ENCODE results near the gene ZNF385D. TPM values are rescaled to one million over a fixed set of nuclear protein-coding genes. Genes with fewer than 3 reads are reported as not detected.

ZNF385D gene
- total RNA-seq, 1 experiment from 2014 or later = not detected

DNA sequence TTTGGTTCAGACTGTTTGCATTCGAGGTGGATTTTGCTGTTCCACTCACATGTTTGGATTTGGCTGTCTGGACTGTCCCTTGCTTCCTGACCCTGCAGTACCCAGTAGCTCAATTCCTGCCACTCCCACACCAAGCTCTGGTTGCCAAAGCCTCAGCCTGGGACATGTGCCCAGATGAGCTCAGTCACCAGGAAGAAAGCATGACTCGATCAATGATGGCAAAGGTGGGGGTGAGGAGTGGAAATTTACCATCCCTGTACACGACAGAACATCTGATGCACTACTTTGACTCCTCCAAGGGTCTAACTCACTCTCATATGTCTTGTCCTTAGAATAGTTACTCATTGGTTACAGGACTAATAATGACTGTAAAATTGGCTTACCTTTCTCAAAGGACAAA is 45.2 kb downstream of the ZNF385D start:
- no peaks in the 10 kb centered on the region for H4K20me1 ChIP-seq (ENCODE audit: insufficient read depth)
- H3K27ac ChIP-seq (ENCODE audit: low read depth, low read length) = no peak overlapping the region
- peaks cover 6 to 13% of the 10 kb centered on the region in 2 experiments; a peak in 2 of 4 replicates for H3K9me3 ChIP-seq (ENCODE audit: control insufficient read depth in 1 of 2, insufficient read depth in 1 of 2, low read depth in 1 of 2, low read length in 2 of 2)
- RAD21 ChIA-PET (ENCODE audit: low non-redundant PET in 1 of 2, low total read pairs in 2 of 2, uncharacterized antibody in 2 of 2, unreplicated experiment in 2 of 2) = no interaction called here
- no peak overlapping the region for H3K9ac ChIP-seq (ENCODE audit: low read length)
- intact Hi-C loops (cut with micrococcal nuclease) = no loop called here
- no TSS peak for BruUV-seq (replicated peaks)
- H3K27me3 ChIP-seq (ENCODE audit: insufficient read depth, low read length) = no peaks in the 10 kb centered on the region
- no peak overlapping the region for H3K4me3 ChIP-seq (replicated peaks in 1 of 2; ENCODE audit: low read depth in 1 of 2, low read length in 2 of 2)
- no peaks in the 10 kb centered on the region for H3K79me2 ChIP-seq (ENCODE audit: insufficient read depth, low read length)
- H2AFZ ChIP-seq (ENCODE audit: low read depth, low read length, poor library complexity, severe bottlenecking) = no peak overlapping the region
- CTCF ChIA-PET = no interaction called here
- DNase-seq (ENCODE audit: low read depth, low spot score) = no peak
- POLR2A ChIA-PET = no interaction called here
- H3K9me2 ChIP-seq (ENCODE audit: insufficient read depth) = no peaks in the 10 kb centered on the region
- TF ChIP-seq CBX3 (IDR thresholded peaks at IDR 0.05; ENCODE audit: low read depth) (no peak), FOSL1 (IDR thresholded peaks at IDR 0.05; ENCODE audit: low read depth) (no peak), EZH2 (IDR thresholded peaks at IDR 0.05) (no peak), POLR2AphosphoS5 (IDR thresholded peaks at IDR 0.05; ENCODE audit: low read depth, low read length) (no peak), EGR1 (IDR thresholded peaks at IDR 0.05; ENCODE audit: low read depth) (no peak), SP1 (IDR thresholded peaks at IDR 0.05; ENCODE audit: low read depth) (no peak)
- TF ChIP-seq, protein P1, sequence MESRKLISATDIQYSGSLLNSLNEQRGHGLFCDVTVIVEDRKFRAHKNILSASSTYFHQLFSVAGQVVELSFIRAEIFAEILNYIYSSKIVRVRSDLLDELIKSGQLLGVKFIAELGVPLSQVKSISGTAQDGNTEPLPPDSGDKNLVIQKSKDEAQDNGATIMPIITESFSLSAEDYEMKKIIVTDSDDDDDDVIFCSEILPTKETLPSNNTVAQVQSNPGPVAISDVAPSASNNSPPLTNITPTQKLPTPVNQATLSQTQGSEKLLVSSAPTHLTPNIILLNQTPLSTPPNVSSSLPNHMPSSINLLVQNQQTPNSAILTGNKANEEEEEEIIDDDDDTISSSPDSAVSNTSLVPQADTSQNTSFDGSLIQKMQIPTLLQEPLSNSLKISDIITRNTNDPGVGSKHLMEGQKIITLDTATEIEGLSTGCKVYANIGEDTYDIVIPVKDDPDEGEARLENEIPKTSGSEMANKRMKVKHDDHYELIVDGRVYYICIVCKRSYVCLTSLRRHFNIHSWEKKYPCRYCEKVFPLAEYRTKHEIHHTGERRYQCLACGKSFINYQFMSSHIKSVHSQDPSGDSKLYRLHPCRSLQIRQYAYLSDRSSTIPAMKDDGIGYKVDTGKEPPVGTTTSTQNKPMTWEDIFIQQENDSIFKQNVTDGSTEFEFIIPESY (IDR thresholded peaks at IDR 0.05; ENCODE audit: extremely low read depth, insufficient replicate concordance, low read length) = no peak
- H3K4me1 ChIP-seq (ENCODE audit: control insufficient read depth in 1 of 2, insufficient read depth in 2 of 2, low read length in 2 of 2) = no peaks in the 10 kb centered on the region
- H3K36me3 ChIP-seq (ENCODE audit: control insufficient read depth in 1 of 2, insufficient read depth in 2 of 2, low read length in 2 of 2) = no peaks in the 10 kb centered on the region
- ATAC-seq = no peak
- H3K4me2 ChIP-seq (ENCODE audit: low read length) = no peak overlapping the region

DNA sequence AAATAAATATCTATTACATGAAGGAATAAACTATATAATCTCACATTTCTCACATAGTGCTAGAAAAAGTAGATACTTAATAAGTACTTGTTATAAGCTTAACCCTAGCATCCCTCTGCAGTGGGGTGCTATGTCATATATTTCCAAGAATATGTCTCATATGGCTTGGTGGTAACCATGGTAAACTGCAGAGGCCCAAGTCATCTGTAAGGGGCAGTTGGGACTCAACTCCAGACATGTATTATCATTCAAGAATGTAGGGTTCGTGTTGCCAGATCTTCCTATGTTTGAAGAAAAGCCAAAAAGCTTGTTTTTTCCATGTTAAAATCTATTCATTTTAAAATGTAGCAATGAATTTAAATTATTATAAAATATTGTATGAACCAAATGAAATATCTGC is 46.2 kb downstream of the ZNF385D start:
- Histone ChIP-seq H4K20me1 (ENCODE audit: insufficient read depth) (no peaks in the 10 kb centered on the region), H2AFZ (ENCODE audit: low read depth, low read length, poor library complexity, severe bottlenecking) (no peak overlapping the region), H3K9me2 (ENCODE audit: insufficient read depth) (no peaks in the 10 kb centered on the region), H3K36me3 (ENCODE audit: control insufficient read depth in 1 of 2, insufficient read depth in 2 of 2, low read length in 2 of 2) (no peaks in the 10 kb centered on the region), H3K27ac (ENCODE audit: low read depth, low read length) (no peak overlapping the region), H3K4me2 (ENCODE audit: low read length) (no peak overlapping the region), H3K9ac (ENCODE audit: low read length) (no peak overlapping the region), H3K4me1 (ENCODE audit: control insufficient read depth in 1 of 2, insufficient read depth in 2 of 2, low read length in 2 of 2) (no peaks in the 10 kb centered on the region), H3K9me3 (ENCODE audit: control insufficient read depth in 1 of 2, insufficient read depth in 1 of 2, low read depth in 1 of 2, low read length in 2 of 2) (peaks cover 3 to 13% of the 10 kb centered on the region in 2 experiments; a peak in 2 of 4 replicates), H3K27me3 (ENCODE audit: insufficient read depth, low read length) (no peaks in the 10 kb centered on the region), H3K79me2 (ENCODE audit: insufficient read depth, low read length) (no peaks in the 10 kb centered on the region), H3K4me3 (replicated peaks in 1 of 2; ENCODE audit: low read depth in 1 of 2, low read length in 2 of 2) (no peak overlapping the region)
- DNase-seq (ENCODE audit: low read depth, low spot score) (no peak), ATAC-seq (no peak)
- CTCF ChIA-PET = no interaction called here
- POLR2A ChIA-PET = no interaction called here
- RAD21 ChIA-PET (ENCODE audit: low non-redundant PET in 1 of 2, low total read pairs in 2 of 2, uncharacterized antibody in 2 of 2, unreplicated experiment in 2 of 2) = no interaction called here
- TF ChIP-seq, protein P2, sequence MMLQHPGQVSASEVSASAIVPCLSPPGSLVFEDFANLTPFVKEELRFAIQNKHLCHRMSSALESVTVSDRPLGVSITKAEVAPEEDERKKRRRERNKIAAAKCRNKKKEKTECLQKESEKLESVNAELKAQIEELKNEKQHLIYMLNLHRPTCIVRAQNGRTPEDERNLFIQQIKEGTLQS (IDR thresholded peaks at IDR 0.05) = no peak
- TF ChIP-seq, protein P3, sequence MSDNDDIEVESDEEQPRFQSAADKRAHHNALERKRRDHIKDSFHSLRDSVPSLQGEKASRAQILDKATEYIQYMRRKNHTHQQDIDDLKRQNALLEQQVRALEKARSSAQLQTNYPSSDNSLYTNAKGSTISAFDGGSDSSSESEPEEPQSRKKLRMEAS (IDR thresholded peaks at IDR 0.05) = no peak
- TF ChIP-seq CEBPB (IDR thresholded peaks at IDR 0.05; ENCODE audit: low read depth) (no peak), RAD21 (IDR thresholded peaks at IDR 0.05; ENCODE audit: low read depth) (no peak), SRF (IDR thresholded peaks at IDR 0.05; ENCODE audit: low read depth) (no peak), POLR2A (IDR thresholded peaks at IDR 0.05; ENCODE audit: borderline replicate concordance, extremely low read depth, insufficient read depth, insufficient read length) (no peak), JUND (IDR thresholded peaks at IDR 0.05) (no peak), FOSL1 (IDR thresholded peaks at IDR 0.05; ENCODE audit: low read depth) (no peak), CBX3 (IDR thresholded peaks at IDR 0.05; ENCODE audit: low read depth) (no peak)
- intact Hi-C loops (cut with micrococcal nuclease) = no loop called here
- BruUV-seq (replicated peaks) = no TSS peak

All from HCT116 (cell line).